Esophagus squamous epithelium (tissue), 4 donors: Measurements from ENCODE around the gene AHCTF1.

Experiments used
- POLR2A ChIP-seq, 4 donors: fragments of 450-650 bp; IDR thresholded peaks; one replicate each; pipeline ENCODE4 v1.6.1; 2017; ENCODE audit warnings: antibody characterized with exemption in 4 of 4, mild to moderate bottlenecking in 4 of 4, moderate library complexity in 3 of 4
- TF ChIP-seq, protein P1 (sequence below), 6 experiments: fragments of 450-650 bp in 4 of 6; fragments of 200-600 bp in 2 of 6; sonication (generic) in 2 of 6; IDR thresholded peaks; one replicate each; pipeline ENCODE4 v1.5.1; 2016 to 2019; ENCODE audit warnings: antibody characterized with exemption in 6 of 6, mild to moderate bottlenecking in 4 of 6, moderate library complexity in 4 of 6

DNA sequence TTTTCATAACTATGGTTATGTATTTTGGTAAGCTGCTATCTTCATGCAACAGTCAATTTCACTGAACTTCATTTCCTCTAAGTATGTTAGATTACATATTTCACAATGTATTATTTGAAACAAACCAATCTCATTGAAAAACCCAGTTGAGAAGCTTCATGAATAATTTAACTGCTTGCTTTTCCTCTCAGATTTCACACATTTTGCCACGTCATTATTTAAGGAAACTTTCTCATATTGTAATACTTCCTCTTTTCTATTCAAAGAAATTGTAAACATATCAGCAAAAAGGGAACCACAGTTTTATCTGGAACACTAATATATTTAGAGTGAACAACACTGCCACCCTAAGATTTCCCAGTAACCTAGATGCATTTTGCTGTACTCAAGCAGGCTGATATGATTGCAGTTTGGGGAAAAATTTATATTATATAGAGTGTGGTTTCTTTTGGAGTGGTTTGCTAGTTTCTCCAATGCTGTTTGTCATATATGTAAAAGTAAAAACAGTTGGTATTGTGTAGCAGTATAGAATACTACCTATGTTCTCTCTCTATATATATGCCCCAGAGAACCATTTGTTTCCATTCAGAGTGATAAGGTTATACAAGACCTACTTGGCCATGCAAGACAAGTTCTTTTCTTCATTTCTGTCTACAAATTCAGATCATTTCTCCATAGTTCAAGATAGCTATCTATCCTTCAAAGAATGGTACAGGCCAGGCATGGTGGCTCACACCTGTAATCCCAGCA is 28.4 kb upstream of the AHCTF1 start:
- TF ChIP-seq, protein P1, sequence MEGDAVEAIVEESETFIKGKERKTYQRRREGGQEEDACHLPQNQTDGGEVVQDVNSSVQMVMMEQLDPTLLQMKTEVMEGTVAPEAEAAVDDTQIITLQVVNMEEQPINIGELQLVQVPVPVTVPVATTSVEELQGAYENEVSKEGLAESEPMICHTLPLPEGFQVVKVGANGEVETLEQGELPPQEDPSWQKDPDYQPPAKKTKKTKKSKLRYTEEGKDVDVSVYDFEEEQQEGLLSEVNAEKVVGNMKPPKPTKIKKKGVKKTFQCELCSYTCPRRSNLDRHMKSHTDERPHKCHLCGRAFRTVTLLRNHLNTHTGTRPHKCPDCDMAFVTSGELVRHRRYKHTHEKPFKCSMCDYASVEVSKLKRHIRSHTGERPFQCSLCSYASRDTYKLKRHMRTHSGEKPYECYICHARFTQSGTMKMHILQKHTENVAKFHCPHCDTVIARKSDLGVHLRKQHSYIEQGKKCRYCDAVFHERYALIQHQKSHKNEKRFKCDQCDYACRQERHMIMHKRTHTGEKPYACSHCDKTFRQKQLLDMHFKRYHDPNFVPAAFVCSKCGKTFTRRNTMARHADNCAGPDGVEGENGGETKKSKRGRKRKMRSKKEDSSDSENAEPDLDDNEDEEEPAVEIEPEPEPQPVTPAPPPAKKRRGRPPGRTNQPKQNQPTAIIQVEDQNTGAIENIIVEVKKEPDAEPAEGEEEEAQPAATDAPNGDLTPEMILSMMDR (IDR thresholded peaks at IDR 0.05): no peak
- TF ChIP-seq POLR2A (IDR thresholded peaks at IDR 0.05): no peak
